SH-SY5Y (cell line): Measurements from ENCODE around the gene ANO4.

Experiments used
- GATA2 ChIP-seq: IDR thresholded peaks from 2 replicates; pipeline ENCODE4 v1.6.1; 2011; ENCODE audit warnings: mild to moderate bottlenecking, low read depth, low read length
- GATA3 ChIP-seq: IDR thresholded peaks from 2 replicates; pipeline ENCODE4 v1.6.1; 2011; ENCODE audit warnings: low read depth, mild to moderate bottlenecking, low read length, moderate library complexity

GRCh38 chr12:100899301-100899700, 104.7 kb downstream of the ANO4 start:
- no peak for TF ChIP-seq GATA3
- no peak for TF ChIP-seq GATA2
